ENCODE data around the gene SURF4. TPM values are rescaled to one million over a fixed set of nuclear protein-coding genes. Genes with fewer than 3 reads are reported as not detected.

Gene SURF4
- total and polyA plus RNA-seq, 2 of the 13 experiments (the other 11 are each of a cell fraction or from before 2014, with no cell fraction given), result 220 to 265 TPM

DNA sequence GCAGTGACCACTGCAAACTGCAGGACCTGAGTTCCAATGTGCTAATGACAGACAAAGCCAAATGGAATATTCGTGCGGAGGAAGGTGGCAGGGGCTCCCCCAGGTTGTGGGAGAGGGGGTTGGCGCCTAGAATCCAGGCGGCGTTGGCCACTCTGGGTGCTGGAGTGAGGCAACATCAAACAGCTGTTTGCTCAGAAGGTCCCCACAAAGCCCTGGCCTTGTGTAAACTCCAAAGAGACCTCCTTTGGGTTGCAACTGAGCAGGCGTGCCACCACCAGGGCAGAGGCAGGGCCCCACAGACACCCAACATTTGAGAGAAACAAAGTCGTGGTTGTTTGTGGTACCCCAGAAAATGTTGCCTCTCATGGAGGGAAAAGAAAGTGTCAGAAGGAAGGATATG is 14.9 kb upstream of the SURF4 start (continued):
- TF ChIP-seq, protein P1, sequence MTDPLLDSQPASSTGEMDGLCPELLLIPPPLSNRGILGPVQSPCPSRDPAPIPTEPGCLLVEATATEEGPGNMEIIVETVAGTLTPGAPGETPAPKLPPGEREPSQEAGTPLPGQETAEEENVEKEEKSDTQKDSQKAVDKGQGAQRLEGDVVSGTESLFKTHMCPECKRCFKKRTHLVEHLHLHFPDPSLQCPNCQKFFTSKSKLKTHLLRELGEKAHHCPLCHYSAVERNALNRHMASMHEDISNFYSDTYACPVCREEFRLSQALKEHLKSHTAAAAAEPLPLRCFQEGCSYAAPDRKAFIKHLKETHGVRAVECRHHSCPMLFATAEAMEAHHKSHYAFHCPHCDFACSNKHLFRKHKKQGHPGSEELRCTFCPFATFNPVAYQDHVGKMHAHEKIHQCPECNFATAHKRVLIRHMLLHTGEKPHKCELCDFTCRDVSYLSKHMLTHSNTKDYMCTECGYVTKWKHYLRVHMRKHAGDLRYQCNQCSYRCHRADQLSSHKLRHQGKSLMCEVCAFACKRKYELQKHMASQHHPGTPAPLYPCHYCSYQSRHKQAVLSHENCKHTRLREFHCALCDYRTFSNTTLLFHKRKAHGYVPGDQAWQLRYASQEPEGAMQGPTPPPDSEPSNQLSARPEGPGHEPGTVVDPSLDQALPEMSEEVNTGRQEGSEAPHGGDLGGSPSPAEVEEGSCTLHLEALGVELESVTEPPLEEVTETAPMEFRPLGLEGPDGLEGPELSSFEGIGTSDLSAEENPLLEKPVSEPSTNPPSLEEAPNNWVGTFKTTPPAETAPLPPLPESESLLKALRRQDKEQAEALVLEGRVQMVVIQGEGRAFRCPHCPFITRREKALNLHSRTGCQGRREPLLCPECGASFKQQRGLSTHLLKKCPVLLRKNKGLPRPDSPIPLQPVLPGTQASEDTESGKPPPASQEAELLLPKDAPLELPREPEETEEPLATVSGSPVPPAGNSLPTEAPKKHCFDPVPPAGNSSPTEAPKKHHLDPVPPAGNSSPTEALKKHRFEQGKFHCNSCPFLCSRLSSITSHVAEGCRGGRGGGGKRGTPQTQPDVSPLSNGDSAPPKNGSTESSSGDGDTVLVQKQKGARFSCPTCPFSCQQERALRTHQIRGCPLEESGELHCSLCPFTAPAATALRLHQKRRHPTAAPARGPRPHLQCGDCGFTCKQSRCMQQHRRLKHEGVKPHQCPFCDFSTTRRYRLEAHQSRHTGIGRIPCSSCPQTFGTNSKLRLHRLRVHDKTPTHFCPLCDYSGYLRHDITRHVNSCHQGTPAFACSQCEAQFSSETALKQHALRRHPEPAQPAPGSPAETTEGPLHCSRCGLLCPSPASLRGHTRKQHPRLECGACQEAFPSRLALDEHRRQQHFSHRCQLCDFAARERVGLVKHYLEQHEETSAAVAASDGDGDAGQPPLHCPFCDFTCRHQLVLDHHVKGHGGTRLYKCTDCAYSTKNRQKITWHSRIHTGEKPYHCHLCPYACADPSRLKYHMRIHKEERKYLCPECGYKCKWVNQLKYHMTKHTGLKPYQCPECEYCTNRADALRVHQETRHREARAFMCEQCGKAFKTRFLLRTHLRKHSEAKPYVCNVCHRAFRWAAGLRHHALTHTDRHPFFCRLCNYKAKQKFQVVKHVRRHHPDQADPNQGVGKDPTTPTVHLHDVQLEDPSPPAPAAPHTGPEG (CRISPR knock-in tag; IDR thresholded peaks at IDR 0.05), result no peak
- TF ChIP-seq, protein P2, sequence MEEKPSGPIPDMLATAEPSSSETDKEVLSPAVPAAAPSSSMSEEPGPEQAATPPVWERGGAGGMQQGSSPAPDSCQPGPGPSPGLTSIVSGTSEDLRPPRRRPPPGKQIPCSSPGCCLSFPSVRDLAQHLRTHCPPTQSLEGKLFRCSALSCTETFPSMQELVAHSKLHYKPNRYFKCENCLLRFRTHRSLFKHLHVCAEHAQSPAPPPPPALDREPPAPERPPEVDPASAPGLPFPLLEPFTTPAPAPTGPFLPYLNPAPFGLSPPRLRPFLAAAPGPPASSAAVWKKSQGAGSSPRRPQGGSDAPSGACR (CRISPR knock-in tag; IDR thresholded peaks at IDR 0.05), result 0 out of 2 replicates have a peak, but pooled peaks have one; percentile 78
- TF ChIP-seq HNRNPL (IDR thresholded peaks at IDR 0.05; ENCODE audit: low read depth, low read length) (0 out of 2 replicates have a peak, but pooled peaks have one; percentile 16), NR2F1 (CRISPR knock-in tag; IDR thresholded peaks at IDR 0.05) (no peak), ZNF605 (CRISPR knock-in tag; IDR thresholded peaks at IDR 0.05) (0 out of 2 replicates have a peak, but pooled peaks have one; percentile 53), CEBPB (IDR thresholded peaks at IDR 0.05; ENCODE audit: borderline replicate concordance, low read depth, low read length) (peak; percentile 9; the same call in 1 of the 2 replicates), ZNF430 (CRISPR knock-in tag; IDR thresholded peaks at IDR 0.05) (no peak), GATAD2A (CRISPR knock-in tag; IDR thresholded peaks at IDR 0.05) (peak; percentile 60; the same call in 1 of the 2 replicates)
- TF ChIP-seq, protein P3, sequence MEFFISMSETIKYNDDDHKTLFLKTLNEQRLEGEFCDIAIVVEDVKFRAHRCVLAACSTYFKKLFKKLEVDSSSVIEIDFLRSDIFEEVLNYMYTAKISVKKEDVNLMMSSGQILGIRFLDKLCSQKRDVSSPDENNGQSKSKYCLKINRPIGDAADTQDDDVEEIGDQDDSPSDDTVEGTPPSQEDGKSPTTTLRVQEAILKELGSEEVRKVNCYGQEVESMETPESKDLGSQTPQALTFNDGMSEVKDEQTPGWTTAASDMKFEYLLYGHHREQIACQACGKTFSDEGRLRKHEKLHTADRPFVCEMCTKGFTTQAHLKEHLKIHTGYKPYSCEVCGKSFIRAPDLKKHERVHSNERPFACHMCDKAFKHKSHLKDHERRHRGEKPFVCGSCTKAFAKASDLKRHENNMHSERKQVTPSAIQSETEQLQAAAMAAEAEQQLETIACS (CRISPR knock-in tag; IDR thresholded peaks at IDR 0.05), result no peak
- TF ChIP-seq, protein P4, sequence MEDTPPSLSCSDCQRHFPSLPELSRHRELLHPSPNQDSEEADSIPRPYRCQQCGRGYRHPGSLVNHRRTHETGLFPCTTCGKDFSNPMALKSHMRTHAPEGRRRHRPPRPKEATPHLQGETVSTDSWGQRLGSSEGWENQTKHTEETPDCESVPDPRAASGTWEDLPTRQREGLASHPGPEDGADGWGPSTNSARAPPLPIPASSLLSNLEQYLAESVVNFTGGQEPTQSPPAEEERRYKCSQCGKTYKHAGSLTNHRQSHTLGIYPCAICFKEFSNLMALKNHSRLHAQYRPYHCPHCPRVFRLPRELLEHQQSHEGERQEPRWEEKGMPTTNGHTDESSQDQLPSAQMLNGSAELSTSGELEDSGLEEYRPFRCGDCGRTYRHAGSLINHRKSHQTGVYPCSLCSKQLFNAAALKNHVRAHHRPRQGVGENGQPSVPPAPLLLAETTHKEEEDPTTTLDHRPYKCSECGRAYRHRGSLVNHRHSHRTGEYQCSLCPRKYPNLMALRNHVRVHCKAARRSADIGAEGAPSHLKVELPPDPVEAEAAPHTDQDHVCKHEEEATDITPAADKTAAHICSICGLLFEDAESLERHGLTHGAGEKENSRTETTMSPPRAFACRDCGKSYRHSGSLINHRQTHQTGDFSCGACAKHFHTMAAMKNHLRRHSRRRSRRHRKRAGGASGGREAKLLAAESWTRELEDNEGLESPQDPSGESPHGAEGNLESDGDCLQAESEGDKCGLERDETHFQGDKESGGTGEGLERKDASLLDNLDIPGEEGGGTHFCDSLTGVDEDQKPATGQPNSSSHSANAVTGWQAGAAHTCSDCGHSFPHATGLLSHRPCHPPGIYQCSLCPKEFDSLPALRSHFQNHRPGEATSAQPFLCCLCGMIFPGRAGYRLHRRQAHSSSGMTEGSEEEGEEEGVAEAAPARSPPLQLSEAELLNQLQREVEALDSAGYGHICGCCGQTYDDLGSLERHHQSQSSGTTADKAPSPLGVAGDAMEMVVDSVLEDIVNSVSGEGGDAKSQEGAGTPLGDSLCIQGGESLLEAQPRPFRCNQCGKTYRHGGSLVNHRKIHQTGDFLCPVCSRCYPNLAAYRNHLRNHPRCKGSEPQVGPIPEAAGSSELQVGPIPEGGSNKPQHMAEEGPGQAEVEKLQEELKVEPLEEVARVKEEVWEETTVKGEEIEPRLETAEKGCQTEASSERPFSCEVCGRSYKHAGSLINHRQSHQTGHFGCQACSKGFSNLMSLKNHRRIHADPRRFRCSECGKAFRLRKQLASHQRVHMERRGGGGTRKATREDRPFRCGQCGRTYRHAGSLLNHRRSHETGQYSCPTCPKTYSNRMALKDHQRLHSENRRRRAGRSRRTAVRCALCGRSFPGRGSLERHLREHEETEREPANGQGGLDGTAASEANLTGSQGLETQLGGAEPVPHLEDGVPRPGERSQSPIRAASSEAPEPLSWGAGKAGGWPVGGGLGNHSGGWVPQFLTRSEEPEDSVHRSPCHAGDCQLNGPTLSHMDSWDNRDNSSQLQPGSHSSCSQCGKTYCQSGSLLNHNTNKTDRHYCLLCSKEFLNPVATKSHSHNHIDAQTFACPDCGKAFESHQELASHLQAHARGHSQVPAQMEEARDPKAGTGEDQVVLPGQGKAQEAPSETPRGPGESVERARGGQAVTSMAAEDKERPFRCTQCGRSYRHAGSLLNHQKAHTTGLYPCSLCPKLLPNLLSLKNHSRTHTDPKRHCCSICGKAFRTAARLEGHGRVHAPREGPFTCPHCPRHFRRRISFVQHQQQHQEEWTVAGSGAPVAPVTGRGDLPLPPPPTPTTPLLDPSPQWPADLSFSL (CRISPR knock-in tag; IDR thresholded peaks at IDR 0.05), result no peak; the same call in 1 of the 2 replicates
